Measurements from ENCODE around the gene BRPF3. TPM values are rescaled to one million over a fixed set of nuclear protein-coding genes. Genes with fewer than 3 reads are reported as not detected.

BRPF3 gene
- polyA plus RNA-seq, 1 experiment, result 13.9 TPM

- Histone ChIP-seq H3K4me3 (ENCODE audit: low read depth, low read length) (no peak overlapping the region), H3K27ac (ENCODE audit: low read depth, low read length) (no peak overlapping the region), H3K9me3 (ENCODE audit: control insufficient read depth, insufficient read depth, low read length) (peaks cover 8% of the 10 kb centered on the region), H3K27me3 (ENCODE audit: control insufficient read depth, insufficient read depth, low read length) (peaks cover 28% of the 10 kb centered on the region)
- TF ChIP-seq CTCF (IDR thresholded peaks at IDR 0.05; ENCODE audit: low read depth, low read length), result no peak
- POLR2A ChIA-PET, result no interaction called here
- DNase-seq (ENCODE audit: low read depth, low spot score), result no peak
- CTCF ChIA-PET, result no interaction called here
Observed at GRCh38 chr6:36265744-36266143, 69.2 kb downstream of the BRPF3 start.

- TF ChIP-seq CTCF (IDR thresholded peaks at IDR 0.05; ENCODE audit: low read depth, low read length), result no peak
- Histone ChIP-seq H3K27ac (ENCODE audit: low read depth, low read length) (no peak overlapping the region), H3K9me3 (ENCODE audit: control insufficient read depth, insufficient read depth, low read length) (peaks cover 8% of the 10 kb centered on the region), H3K4me3 (ENCODE audit: low read depth, low read length) (no peak overlapping the region), H3K27me3 (ENCODE audit: control insufficient read depth, insufficient read depth, low read length) (peaks cover 27% of the 10 kb centered on the region)
- POLR2A ChIA-PET, result interaction anchor here (0.6 kb wide), 1 partner anchor 47 kb away, joined by 3 read pairs; no protein-coding TSS in a partner anchor
- CTCF ChIA-PET, result no interaction called here
- no peak for DNase-seq (ENCODE audit: low read depth, low spot score)
Observed at GRCh38 chr6:36266913-36267644, 70.5 kb downstream of the BRPF3 start.

- Histone ChIP-seq H3K27ac (ENCODE audit: low read depth, low read length) (no peak overlapping the region), H3K9me3 (ENCODE audit: control insufficient read depth, insufficient read depth, low read length) (peaks cover 8% of the 10 kb centered on the region), H3K27me3 (ENCODE audit: control insufficient read depth, insufficient read depth, low read length) (peaks cover 28% of the 10 kb centered on the region), H3K4me3 (ENCODE audit: low read depth, low read length) (no peak overlapping the region)
- ChIA-PET POLR2A (no interaction called here), CTCF (no interaction called here)
- no peak for TF ChIP-seq CTCF (IDR thresholded peaks at IDR 0.05; ENCODE audit: low read depth, low read length)
- no peak for DNase-seq (ENCODE audit: low read depth, low spot score)
Observed at GRCh38 chr6:36267731-36268477, 71.4 kb downstream of the BRPF3 start.

- ChIA-PET CTCF (no interaction called here), POLR2A (no interaction called here)
- Histone ChIP-seq H3K4me3 (ENCODE audit: low read depth, low read length) (no peak overlapping the region), H3K27ac (ENCODE audit: low read depth, low read length) (no peak overlapping the region), H3K27me3 (ENCODE audit: control insufficient read depth, insufficient read depth, low read length) (peaks cover 31% of the 10 kb centered on the region), H3K9me3 (ENCODE audit: control insufficient read depth, insufficient read depth, low read length) (peaks cover 8% of the 10 kb centered on the region)
- DNase-seq (ENCODE audit: low read depth, low spot score), result no peak
- no peak for TF ChIP-seq CTCF (IDR thresholded peaks at IDR 0.05; ENCODE audit: low read depth, low read length)
Observed at GRCh38 chr6:36268478-36269275, 72.1 kb downstream of the BRPF3 start.
